IMR-90 (cell line): Measurements from ENCODE around the gene SLC9A3. TPM values are rescaled to one million over a fixed set of nuclear protein-coding genes. Genes with fewer than 3 reads are reported as not detected.
A peak's percentile ranks its signal among the peaks of the same experiment; 100 is the strongest.

Experiments used
- ATAC-seq: fragments of 200-7000 bp; cut with Tn5 transposase; 2 replicates; pipeline ENCODE4 v1.9.1; 2020; ENCODE audit warnings: low read depth, mild to moderate bottlenecking, moderate library complexity
- BruUV-seq: library from RNA; stranded (reverse); fragments of 400-500 nt; replicated peaks from 2 replicates; lab custom pipeline; 2021; lab: Mats Ljungman, UMichigan
- CTCF ChIA-PET: fragments of 300-600 bp; formaldehyde crosslinking; extraction: SDS; loops from one replicate; lab custom pipeline; 2021; ENCODE audit warnings: antibody characterized with exemption; lab: Yijun Ruan, JAX
- POLR2A ChIA-PET: fragments of 300-600 bp; sonication (Branson Sonifier 250); formaldehyde crosslinking; loops from one replicate; lab custom pipeline; 2022; ENCODE audit warnings: antibody characterized with exemption; ENCODE audit not compliant: unreplicated experiment; lab: Charles Lee
- DNase-seq: peaks from one replicate; pipeline ENCODE4 v3.0.0; 2013
- H2AFZ ChIP-seq: replicated peaks from 2 replicates; pipeline ENCODE3; 2013; ENCODE audit warnings: low read length, mild to moderate bottlenecking; ENCODE audit not compliant: poor library complexity
- H2AK5ac ChIP-seq: 2 replicates; pipeline ENCODE4 v1.6.1; 2013; ENCODE audit warnings: low read depth, low read length, inconsistent platforms
- H2AK9ac ChIP-seq: replicated peaks from 2 replicates; pipeline ENCODE3; 2013; ENCODE audit warnings: mild to moderate bottlenecking, low read depth, low read length, moderate library complexity; ENCODE audit not compliant: poor library complexity
- H2BK120ac ChIP-seq: 2 replicates; pipeline ENCODE4 v1.6.1; 2013; ENCODE audit warnings: low read depth, low read length, inconsistent platforms
- H2BK15ac ChIP-seq: 3 replicates; pipeline ENCODE4 v1.6.1; 2013; ENCODE audit warnings: low read depth, low read length, inconsistent platforms
- H2BK20ac ChIP-seq: 2 replicates; pipeline ENCODE4 v1.6.1; 2013; ENCODE audit warnings: low read depth, mild to moderate bottlenecking, inconsistent platforms, low read length, moderate library complexity
- H2BK5ac ChIP-seq: 2 replicates; pipeline ENCODE4 v1.6.1; 2013; ENCODE audit warnings: mild to moderate bottlenecking, low read depth, low read length, inconsistent platforms; ENCODE audit not compliant: poor library complexity, severe bottlenecking
- H3K14ac ChIP-seq: replicated peaks from 2 replicates; pipeline ENCODE4 v1.6.1; 2013; ENCODE audit warnings: low read depth, low read length, inconsistent platforms
- H3K18ac ChIP-seq: 2 replicates; pipeline ENCODE4 v1.6.1; 2013; ENCODE audit warnings: low read depth, low read length, control low read depth
- H3K23ac ChIP-seq: 2 replicates; pipeline ENCODE4 v1.6.1; 2013; ENCODE audit warnings: low read depth, low read length, inconsistent platforms
- H3K27ac ChIP-seq: 2 replicates; pipeline ENCODE4 v1.5.1; 2013; ENCODE audit warnings: mild to moderate bottlenecking, control low read depth, low read length; ENCODE audit not compliant: insufficient read depth
- H3K27me3 ChIP-seq: 2 replicates; pipeline ENCODE4 v1.6.1; 2013; ENCODE audit warnings: low read length; ENCODE audit not compliant: control insufficient read depth, insufficient read depth
- H3K36me3 ChIP-seq: 2 replicates; pipeline ENCODE4 v1.6.1; 2013; ENCODE audit warnings: low read length, mixed read lengths; ENCODE audit not compliant: control insufficient read depth, insufficient read depth
- H3K4ac ChIP-seq: 2 replicates; pipeline ENCODE4 v1.6.1; 2013; ENCODE audit warnings: low read depth, low read length, inconsistent platforms
- H3K4me1 ChIP-seq: 2 replicates; pipeline ENCODE4 v1.6.1; 2013; ENCODE audit warnings: low read length, mixed read lengths; ENCODE audit not compliant: control insufficient read depth, insufficient read depth
- H3K4me2 ChIP-seq: 2 replicates; pipeline ENCODE4 v1.6.1; 2013; ENCODE audit warnings: low read depth, mild to moderate bottlenecking, control low read depth, low read length, moderate library complexity
- H3K4me3 ChIP-seq: 2 replicates; pipeline ENCODE4 v1.5.1; 2013; ENCODE audit warnings: low read depth, mild to moderate bottlenecking, control low read depth, low read length, moderate library complexity; ENCODE audit not compliant: insufficient read depth
- H3K56ac ChIP-seq: 2 replicates; pipeline ENCODE4 v1.6.1; 2013; ENCODE audit warnings: low read length, inconsistent platforms; ENCODE audit not compliant: insufficient read depth; ENCODE audit errors: extremely low read depth
- H3K79me1 ChIP-seq, 2 experiments: 2 replicates each; pipeline ENCODE4 v1.6.1; 2013; ENCODE audit warnings: low read length in 2 of 2, inconsistent platforms in 1 of 2, low read depth in 1 of 2
- H3K9ac ChIP-seq: 2 replicates; pipeline ENCODE4 v1.6.1; 2013; ENCODE audit warnings: low read depth, low read length, control low read depth
- H3K9me1 ChIP-seq: 2 replicates; pipeline ENCODE4 v1.6.1; 2013; ENCODE audit warnings: low read length, inconsistent platforms; ENCODE audit not compliant: insufficient read depth
- H3K9me3 ChIP-seq: 2 replicates; pipeline ENCODE4 v1.6.1; 2013; ENCODE audit warnings: low read length; ENCODE audit not compliant: control insufficient read depth, insufficient read depth
- H4K20me1 ChIP-seq: 2 replicates; pipeline ENCODE4 v1.6.1; 2013; ENCODE audit warnings: low read length, inconsistent platforms; ENCODE audit not compliant: insufficient read depth
- H4K5ac ChIP-seq: 2 replicates; pipeline ENCODE4 v1.6.1; 2013; ENCODE audit warnings: mild to moderate bottlenecking, low read depth, low read length, control low read depth
- H4K8ac ChIP-seq, 2 experiments: 2 replicates each; pipeline ENCODE4 v1.6.1; 2013; ENCODE audit warnings: low read depth in 2 of 2, low read length in 2 of 2, control low read depth in 1 of 2, inconsistent platforms in 1 of 2
- H4K91ac ChIP-seq: 2 replicates; pipeline ENCODE4 v1.6.1; 2013; ENCODE audit warnings: low read depth, low read length, inconsistent platforms; ENCODE audit not compliant: insufficient read depth
- BHLHE40 ChIP-seq: fragments of 150-350 bp; IDR thresholded peaks from 2 replicates; pipeline ENCODE4 v1.6.1; 2016; ENCODE audit warnings: mild to moderate bottlenecking, low read depth, low read length
- CEBPB ChIP-seq: IDR thresholded peaks from 2 replicates; pipeline ENCODE4 v1.6.1; 2012; ENCODE audit warnings: low read depth, low read length, improper control_type of control experiment
- CHD1 ChIP-seq: IDR thresholded peaks from 2 replicates; pipeline ENCODE4 v1.6.1; 2012; ENCODE audit warnings: low read depth, low read length, improper control_type of control experiment
- ELK1 ChIP-seq: fragments of 150-350 bp; IDR thresholded peaks from 2 replicates; pipeline ENCODE4 v1.6.1; 2016; ENCODE audit warnings: low read depth, mild to moderate bottlenecking, low read length, moderate library complexity, borderline replicate concordance
- FOS ChIP-seq: fragments of 150-350 bp; IDR thresholded peaks from 2 replicates; pipeline ENCODE4 v1.6.1; 2016; ENCODE audit warnings: low read depth, low read length
- MAFK ChIP-seq: IDR thresholded peaks from 2 replicates; pipeline ENCODE4 v1.6.1; 2012; ENCODE audit warnings: low read depth, low read length, improper control_type of control experiment
- MAZ ChIP-seq: IDR thresholded peaks from 2 replicates; pipeline ENCODE4 v1.6.1; 2012; ENCODE audit warnings: low read depth, mild to moderate bottlenecking, low read length, improper control_type of control experiment, moderate library complexity, borderline replicate concordance
- MXI1 ChIP-seq: IDR thresholded peaks from 2 replicates; pipeline ENCODE4 v1.6.1; 2012; ENCODE audit warnings: low read depth, mild to moderate bottlenecking, low read length, moderate library complexity, borderline replicate concordance
- POLR2A ChIP-seq: IDR thresholded peaks from 2 replicates; pipeline ENCODE4 v1.6.1; 2012; ENCODE audit warnings: mild to moderate bottlenecking, low read depth, low read length
- RAD21 ChIP-seq: IDR thresholded peaks from 2 replicates; pipeline ENCODE4 v1.6.1; 2012; ENCODE audit warnings: low read length, improper control_type of control experiment
- RFX5 ChIP-seq: IDR thresholded peaks from 2 replicates; pipeline ENCODE4 v1.8.0; 2012; ENCODE audit warnings: low read depth, mild to moderate bottlenecking, low read length, moderate library complexity
- WGBS, 2 experiments: methylation state at CpG; one replicate each; pipeline versions ENCODE4 v1.1.5 to v1.1.7; 2013; ENCODE audit warnings: missing lambda C conversion rate in 2 of 2; ENCODE audit not compliant: insufficient read length in 1 of 2; ENCODE audit errors: extremely low coverage in 2 of 2; 5-methylcytosine and 5-hydroxymethylcytosine counted together
- dilution Hi-C: fragments of 300-500 bp; cut with HindIII; formaldehyde crosslinking; loops from one replicate; pipeline ENCODE4 v1.14.3; 2018; ENCODE audit warnings: low sequenced_read_pairs; ENCODE audit not compliant: unreplicated experiment
- in situ Hi-C: fragments of 300-500 bp; cut with MboI; formaldehyde crosslinking; loops from 3 replicates; pipeline ENCODE4 v1.14.3; 2019; ENCODE audit warnings: low sequenced_read_pairs, inconsistent platforms, mixed read lengths
- intact Hi-C: fragments of 100-400 bp; cut with micrococcal nuclease; formaldehyde crosslinking; loops from 2 replicates; pipeline ENCODE4 v1.10.0; 2022
- polyA plus RNA-seq, 3 experiments: library from polyadenylated mRNA; depleted of rRNA; stranded (reverse); fragments of >200 nt; gene quantifications; 2 replicates each; pipeline ENCODE4 v1.2.3, GENCODE V29; 2012; ENCODE audit warnings: low replicate concordance in 1 of 3
- total RNA-seq: library from RNA; depleted of rRNA; stranded (reverse); fragments of >200 nt; gene quantifications from 2 replicates; pipeline ENCODE4 v1.2.3, GENCODE V29; 2012
- TF ChIP-seq, protein P1 (sequence below): conservative IDR thresholded peaks from 2 replicates; pipeline ENCODE4 v1.5.1; 2012; ENCODE audit warnings: mild to moderate bottlenecking, low read depth, low read length, improper control_type of control experiment
- TF ChIP-seq, protein P2 (sequence below): fragments of 150-350 bp; IDR thresholded peaks from 2 replicates; pipeline ENCODE4 v1.6.1; 2017; ENCODE audit warnings: mild to moderate bottlenecking, antibody characterized with exemption, low read length, low read depth

Gene SLC9A3
- total and polyA plus RNA-seq, 2 of the 4 experiments (the other 2 are of a cell fraction) = 0.72 to 1.5 TPM

DNA sequence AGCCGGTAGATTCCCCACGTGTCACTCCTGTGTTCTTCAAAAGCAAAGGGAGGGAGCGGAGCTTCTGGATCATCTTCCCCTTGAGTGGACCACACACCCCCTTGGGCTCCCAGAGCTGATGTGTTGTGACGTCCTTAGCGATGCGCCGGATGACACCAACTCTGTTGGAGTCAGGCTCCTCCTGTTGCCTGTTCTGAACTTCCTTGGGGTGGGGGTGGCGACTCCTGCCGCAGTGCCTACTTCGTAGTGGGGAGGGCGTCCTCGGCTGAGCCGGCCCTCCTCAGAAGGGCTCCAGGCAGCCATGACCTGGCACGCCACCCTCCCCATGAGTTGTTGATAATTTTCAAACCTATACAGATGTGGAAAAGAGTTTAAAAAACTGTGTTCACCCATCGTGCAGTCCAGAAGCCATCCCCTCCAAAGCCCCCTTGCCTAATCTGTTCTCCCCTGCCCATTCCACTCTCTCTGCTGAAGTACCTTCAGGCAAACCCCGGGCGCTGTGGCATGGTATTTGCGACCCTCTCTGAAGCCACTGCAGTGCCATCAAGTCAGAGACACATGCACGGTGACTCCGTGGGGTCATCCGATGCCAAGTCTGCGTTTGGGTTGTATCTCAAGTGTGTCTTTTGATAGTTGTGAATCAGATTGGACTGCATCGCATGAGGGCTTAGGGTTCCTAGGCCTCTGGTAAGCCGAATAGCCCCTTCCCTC is 64.5 kb downstream of the SLC9A3 start:
- Histone ChIP-seq H2AK9ac (peak overlapping the region; percentile 57), H3K4ac (no peak overlapping the region), H2AK5ac (no peak overlapping the region), H3K27ac (no peak overlapping the region), H2BK15ac (no peak overlapping the region), H3K18ac (no peak overlapping the region), H2BK20ac (no peak overlapping the region), H3K4me3 (no peak overlapping the region), H3K9me1 (peaks cover 14% of the 10 kb centered on the region; the same call in 1 of the 2 replicates), H2BK5ac (no peak overlapping the region), H4K91ac (no peak overlapping the region), H3K14ac (no peak overlapping the region), H2BK120ac (no peak overlapping the region), H4K5ac (no peak overlapping the region), H3K4me1 (peaks cover 2% of the 10 kb centered on the region), H4K8ac (no peak overlapping the region), H3K23ac (no peak overlapping the region), H2AFZ (no peak overlapping the region), H3K79me1 (peaks cover 14 to 54% of the 10 kb centered on the region in 2 experiments), H3K27me3 (no peaks in the 10 kb centered on the region), H3K36me3 (peaks cover 73% of the 10 kb centered on the region), H3K4me2 (no peak overlapping the region), H4K20me1 (peaks cover 25% of the 10 kb centered on the region), H3K56ac (no peak overlapping the region), H3K9ac (no peak overlapping the region), H3K9me3 (no peaks in the 10 kb centered on the region)
- CTCF ChIA-PET = no interaction called here
- dilution Hi-C loops (no loop called here), in situ Hi-C loops (no loop called here), intact Hi-C loops (no loop called here)
- DNase-seq (no peak), ATAC-seq (no peak)
- 100% methylated on average over 1 of the region's 24 CpGs; no CpG with 5 or more reads in 1 of the 2 experiments for WGBS, 2 experiments
- TF ChIP-seq, protein P1, sequence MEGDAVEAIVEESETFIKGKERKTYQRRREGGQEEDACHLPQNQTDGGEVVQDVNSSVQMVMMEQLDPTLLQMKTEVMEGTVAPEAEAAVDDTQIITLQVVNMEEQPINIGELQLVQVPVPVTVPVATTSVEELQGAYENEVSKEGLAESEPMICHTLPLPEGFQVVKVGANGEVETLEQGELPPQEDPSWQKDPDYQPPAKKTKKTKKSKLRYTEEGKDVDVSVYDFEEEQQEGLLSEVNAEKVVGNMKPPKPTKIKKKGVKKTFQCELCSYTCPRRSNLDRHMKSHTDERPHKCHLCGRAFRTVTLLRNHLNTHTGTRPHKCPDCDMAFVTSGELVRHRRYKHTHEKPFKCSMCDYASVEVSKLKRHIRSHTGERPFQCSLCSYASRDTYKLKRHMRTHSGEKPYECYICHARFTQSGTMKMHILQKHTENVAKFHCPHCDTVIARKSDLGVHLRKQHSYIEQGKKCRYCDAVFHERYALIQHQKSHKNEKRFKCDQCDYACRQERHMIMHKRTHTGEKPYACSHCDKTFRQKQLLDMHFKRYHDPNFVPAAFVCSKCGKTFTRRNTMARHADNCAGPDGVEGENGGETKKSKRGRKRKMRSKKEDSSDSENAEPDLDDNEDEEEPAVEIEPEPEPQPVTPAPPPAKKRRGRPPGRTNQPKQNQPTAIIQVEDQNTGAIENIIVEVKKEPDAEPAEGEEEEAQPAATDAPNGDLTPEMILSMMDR = no peak
- TF ChIP-seq CEBPB (no peak), CHD1 (no peak), POLR2A (no peak), MAFK (no peak), BHLHE40 (no peak), FOS (no peak), MAZ (no peak), RFX5 (no peak), ELK1 (no peak), RAD21 (no peak), MXI1 (no peak)
- TF ChIP-seq, protein P2, sequence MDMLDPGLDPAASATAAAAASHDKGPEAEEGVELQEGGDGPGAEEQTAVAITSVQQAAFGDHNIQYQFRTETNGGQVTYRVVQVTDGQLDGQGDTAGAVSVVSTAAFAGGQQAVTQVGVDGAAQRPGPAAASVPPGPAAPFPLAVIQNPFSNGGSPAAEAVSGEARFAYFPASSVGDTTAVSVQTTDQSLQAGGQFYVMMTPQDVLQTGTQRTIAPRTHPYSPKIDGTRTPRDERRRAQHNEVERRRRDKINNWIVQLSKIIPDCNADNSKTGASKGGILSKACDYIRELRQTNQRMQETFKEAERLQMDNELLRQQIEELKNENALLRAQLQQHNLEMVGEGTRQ = no peak
- POLR2A ChIA-PET = no interaction called here
- BruUV-seq = no TSS peak
